AG04449 (cell line): Measurements from ENCODE around the gene SLN.

Experiments used
- CTCF ChIA-PET: fragments of 350-600 bp; formaldehyde crosslinking; extraction: SDS; loops from one replicate; lab custom pipeline; 2021; ENCODE audit warnings: antibody characterized with exemption; lab: Yijun Ruan, JAX
- POLR2A ChIA-PET: fragments of 400-600, 350-600 bp; formaldehyde crosslinking; extraction: SDS; loops from one replicate; lab custom pipeline; 2020; ENCODE audit warnings: antibody characterized with exemption, inconsistent platforms; lab: Yijun Ruan, JAX
- DNase-seq: peaks from one replicate; pipeline ENCODE4 v3.0.0-alpha.2; 2010; ENCODE audit warnings: low read depth, low spot score
- H3K4me3 ChIP-seq: 2 replicates; pipeline ENCODE4 v1.5.1; 2011; ENCODE audit warnings: low read depth, mild to moderate bottlenecking, control low read depth, low read length
- TF ChIP-seq, protein P1 (sequence below): IDR thresholded peaks from one replicate; pipeline ENCODE4 v1.5.1; 2011; ENCODE audit warnings: mild to moderate bottlenecking, moderate library complexity, low read length, control low read depth, inconsistent platforms; ENCODE audit not compliant: insufficient read depth; ENCODE audit errors: missing control alignments

SLN gene

DNA sequence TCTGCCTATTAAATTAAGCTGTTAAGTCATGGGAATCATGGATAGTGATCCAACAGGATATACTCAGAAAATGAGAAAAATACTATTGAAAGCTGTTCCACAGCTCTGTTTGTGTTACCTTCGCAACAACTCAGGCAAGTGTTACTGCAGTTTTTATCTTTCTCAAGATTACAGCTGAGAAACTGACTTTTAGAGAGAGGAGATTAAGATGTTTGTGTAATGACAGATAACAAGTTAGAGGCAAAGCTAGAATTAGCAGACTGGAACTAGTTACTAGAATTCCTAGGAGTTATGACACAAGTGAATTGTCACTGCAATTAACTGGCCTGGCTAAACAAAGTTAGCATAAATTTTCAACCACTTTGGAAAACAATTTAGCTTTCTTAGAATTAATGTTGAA, 1.6 kb downstream of the SLN start:
- TF ChIP-seq, protein P1, sequence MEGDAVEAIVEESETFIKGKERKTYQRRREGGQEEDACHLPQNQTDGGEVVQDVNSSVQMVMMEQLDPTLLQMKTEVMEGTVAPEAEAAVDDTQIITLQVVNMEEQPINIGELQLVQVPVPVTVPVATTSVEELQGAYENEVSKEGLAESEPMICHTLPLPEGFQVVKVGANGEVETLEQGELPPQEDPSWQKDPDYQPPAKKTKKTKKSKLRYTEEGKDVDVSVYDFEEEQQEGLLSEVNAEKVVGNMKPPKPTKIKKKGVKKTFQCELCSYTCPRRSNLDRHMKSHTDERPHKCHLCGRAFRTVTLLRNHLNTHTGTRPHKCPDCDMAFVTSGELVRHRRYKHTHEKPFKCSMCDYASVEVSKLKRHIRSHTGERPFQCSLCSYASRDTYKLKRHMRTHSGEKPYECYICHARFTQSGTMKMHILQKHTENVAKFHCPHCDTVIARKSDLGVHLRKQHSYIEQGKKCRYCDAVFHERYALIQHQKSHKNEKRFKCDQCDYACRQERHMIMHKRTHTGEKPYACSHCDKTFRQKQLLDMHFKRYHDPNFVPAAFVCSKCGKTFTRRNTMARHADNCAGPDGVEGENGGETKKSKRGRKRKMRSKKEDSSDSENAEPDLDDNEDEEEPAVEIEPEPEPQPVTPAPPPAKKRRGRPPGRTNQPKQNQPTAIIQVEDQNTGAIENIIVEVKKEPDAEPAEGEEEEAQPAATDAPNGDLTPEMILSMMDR, result no peak
- CTCF ChIA-PET, result interaction anchor here (1.0 to 1.3 kb wide), 2 partner anchors 21 to 133 kb away, joined by 3 read pairs; no protein-coding TSS in a partner anchor
- POLR2A ChIA-PET, result no interaction called here
- H3K4me3 ChIP-seq, result no peak overlapping the region
- no peak for DNase-seq

DNA sequence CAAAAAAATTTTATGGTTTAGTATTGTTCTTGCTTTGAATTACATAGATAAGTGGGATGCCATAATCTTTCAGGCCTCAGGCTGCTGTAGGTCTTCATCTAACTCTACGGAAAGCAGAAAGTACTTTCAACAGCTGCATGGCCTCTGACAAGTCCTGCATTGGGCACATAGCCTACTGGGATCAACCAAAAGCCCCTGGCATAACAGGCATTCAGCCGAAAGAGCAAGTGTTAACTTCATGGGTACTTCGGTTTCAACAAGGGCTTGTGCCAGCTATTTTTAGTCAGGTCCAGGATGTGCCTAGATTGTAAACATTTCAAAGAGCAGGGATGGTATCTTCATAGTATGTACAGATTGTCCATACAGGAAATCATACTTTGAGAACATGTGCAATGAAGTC, 3.1 kb downstream of the SLN start:
- no peak overlapping the region for H3K4me3 ChIP-seq
- ChIA-PET POLR2A (no interaction called here), CTCF (no interaction called here)
- no peak for DNase-seq
- TF ChIP-seq, protein P1, result no peak

DNA sequence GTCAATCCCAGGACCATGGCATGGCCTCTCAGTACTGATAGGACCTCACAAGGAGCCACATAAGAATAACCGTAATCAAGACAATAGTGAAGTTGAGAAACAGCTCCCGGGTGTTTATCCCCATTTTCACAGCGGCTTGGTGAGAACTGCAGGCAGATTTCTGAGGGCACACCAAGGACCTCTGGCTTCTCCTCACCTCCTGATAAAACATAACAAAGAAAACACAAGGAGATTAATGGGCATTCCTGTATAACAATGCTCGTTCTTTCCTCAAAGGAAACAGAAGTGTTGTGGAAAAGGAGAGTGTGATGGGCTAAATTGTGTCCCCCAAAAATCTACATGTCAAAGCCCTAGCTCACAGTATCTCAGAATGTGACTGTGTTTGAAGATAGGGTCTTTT, 4.0 kb downstream of the SLN start:
- CTCF ChIA-PET, result interaction anchor here (0.5 kb wide), 1 partner anchor 12 kb away, joined by 3 read pairs; no protein-coding TSS in a partner anchor
- TF ChIP-seq, protein P1, result no peak
- H3K4me3 ChIP-seq, result no peak overlapping the region
- DNase-seq, result no peak
- POLR2A ChIA-PET, result no interaction called here

DNA sequence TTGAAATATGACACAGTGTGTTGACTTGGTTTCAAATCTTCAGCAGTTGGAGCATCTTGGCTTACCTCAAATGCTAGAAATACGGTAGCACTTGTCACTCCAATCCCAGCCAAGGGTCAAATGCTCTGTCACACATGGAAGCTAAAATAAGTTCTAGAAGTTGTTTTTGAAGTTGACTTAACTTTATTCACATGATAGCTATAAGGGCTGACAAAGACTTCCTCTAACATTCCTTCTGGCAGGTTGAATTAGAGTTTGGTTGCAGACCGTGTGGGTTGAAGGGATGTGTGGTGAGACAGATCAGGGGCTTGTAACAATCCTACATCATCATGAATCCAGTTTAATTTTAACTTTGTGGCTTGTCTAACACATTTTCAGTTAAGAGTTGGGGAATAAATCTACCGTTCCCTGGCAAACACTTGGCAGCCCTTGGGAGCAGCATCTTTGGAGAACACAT, 4.6 kb downstream of the SLN start:
- TF ChIP-seq, protein P1, result no peak
- CTCF ChIA-PET, result interaction anchor here (0.5 kb wide), 1 partner anchor 11 kb away, joined by 3 read pairs; no protein-coding TSS in a partner anchor
- POLR2A ChIA-PET, result no interaction called here
- H3K4me3 ChIP-seq, result no peak overlapping the region
- DNase-seq, result no peak

DNA sequence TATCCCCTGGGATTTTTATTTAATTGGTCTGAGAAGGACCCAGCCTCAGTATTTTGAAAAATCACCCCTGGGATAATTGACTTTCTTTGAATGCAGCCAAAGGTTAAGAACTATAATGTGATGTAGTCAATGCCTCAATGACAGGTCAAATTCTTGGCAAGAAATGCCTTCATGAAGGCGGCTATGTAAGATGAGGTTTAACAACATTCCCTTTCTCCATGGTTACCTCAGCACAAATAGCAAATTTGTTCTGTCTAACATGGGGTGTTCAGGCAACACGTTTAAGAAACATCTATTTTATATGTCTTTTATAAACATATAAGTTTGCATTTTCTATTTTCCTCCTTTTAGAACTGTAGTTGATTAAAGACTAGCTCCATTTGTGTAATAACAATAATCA, 5.3 kb downstream of the SLN start:
- no peak overlapping the region for H3K4me3 ChIP-seq
- CTCF ChIA-PET, result no interaction called here
- DNase-seq, result no peak
- TF ChIP-seq, protein P1, result no peak
- POLR2A ChIA-PET, result no interaction called here

DNA sequence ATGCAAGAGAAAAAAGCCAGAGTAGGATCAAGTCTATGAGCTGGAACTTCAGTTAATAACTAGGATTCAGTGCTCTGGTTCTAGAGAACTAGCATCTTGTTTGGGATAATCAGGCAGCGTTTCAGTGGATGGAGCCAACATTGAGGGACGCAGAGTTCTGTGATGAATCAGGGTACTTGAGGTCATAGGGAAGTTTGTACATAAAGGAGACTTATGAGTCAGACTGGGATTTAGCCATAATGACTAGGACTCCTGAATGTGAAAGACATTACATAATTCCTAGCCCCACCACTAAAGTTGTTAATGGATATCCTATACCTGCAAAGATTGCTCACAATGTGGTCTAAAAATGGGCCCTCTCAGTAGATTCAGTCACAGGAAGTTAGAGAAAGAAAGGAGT, 6.8 kb downstream of the SLN start:
- no peak overlapping the region for H3K4me3 ChIP-seq
- CTCF ChIA-PET, result interaction anchor here (1.8 kb wide), 1 partner anchor 16 kb away, joined by 7 read pairs; no protein-coding TSS in a partner anchor
- POLR2A ChIA-PET, result no interaction called here
- DNase-seq, result no peak
- TF ChIP-seq, protein P1, result no peak
